IPS-20b (cell line): ENCODE measurements around the gene TMEM200C.

Experiments
- H3K27ac ChIP-seq: one replicate; pipeline ENCODE4 v1.5.1; 2013; ENCODE audit warnings: low read length
- H3K27me3 ChIP-seq: 2 replicates; pipeline ENCODE4 v1.6.1; 2013; ENCODE audit warnings: mild to moderate bottlenecking, low read length, inconsistent platforms; ENCODE audit not compliant: insufficient read depth
- H3K36me3 ChIP-seq: 2 replicates; pipeline ENCODE4 v1.6.1; 2013; ENCODE audit warnings: low read depth, mild to moderate bottlenecking, inconsistent platforms, low read length, moderate library complexity; ENCODE audit not compliant: insufficient read depth
- H3K4me1 ChIP-seq: 2 replicates; pipeline ENCODE4 v1.6.1; 2013; ENCODE audit warnings: mild to moderate bottlenecking, control low read depth, inconsistent platforms, low read length, moderate library complexity; ENCODE audit not compliant: insufficient read depth
- H3K4me3 ChIP-seq: 2 replicates; pipeline ENCODE4 v1.5.1; 2013; ENCODE audit warnings: mild to moderate bottlenecking, low read length, inconsistent platforms
- H3K9ac ChIP-seq: 2 replicates; pipeline ENCODE4 v1.6.1; 2013; ENCODE audit warnings: low read depth, mild to moderate bottlenecking, inconsistent platforms, low read length, moderate library complexity
- H3K9me3 ChIP-seq: 2 replicates; pipeline ENCODE4 v1.6.1; 2013; ENCODE audit warnings: mild to moderate bottlenecking, low read depth, low read length, inconsistent platforms; ENCODE audit not compliant: insufficient read depth

Gene TMEM200C

DNA sequence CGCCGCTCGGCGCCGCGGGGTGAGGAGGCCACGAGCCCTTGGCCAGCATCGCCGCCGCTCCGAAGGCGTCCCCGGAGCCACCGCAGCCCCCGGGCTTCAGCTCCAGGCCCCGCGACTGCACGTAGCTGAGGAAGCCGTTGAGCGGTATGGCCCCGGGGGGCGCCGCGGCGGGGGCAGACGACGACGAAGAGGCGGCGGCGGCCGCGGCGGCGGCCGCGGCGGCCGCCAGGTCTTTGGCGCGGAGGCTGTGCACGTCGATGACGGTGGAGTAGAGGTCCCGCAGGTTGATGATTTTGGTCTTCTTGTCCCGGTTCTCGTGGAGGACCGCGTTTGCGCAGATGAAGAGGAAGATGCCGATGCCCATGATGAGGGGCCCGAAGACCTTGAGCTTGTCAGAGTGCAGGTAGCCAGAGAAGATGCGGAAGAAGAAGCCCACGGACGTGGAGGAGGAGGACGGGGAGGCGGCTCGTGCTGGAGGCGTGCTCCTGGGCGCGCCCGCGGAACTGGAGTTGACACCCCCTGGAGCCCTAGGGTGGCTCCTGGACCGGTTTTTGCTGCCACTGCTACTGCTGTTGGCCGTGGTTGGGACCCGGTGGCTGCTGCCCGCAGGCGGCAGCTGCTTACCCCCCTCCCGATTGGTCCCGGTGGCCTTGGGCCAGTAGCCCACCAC lies 4.0 kb downstream of the TMEM200C start:
- Histone ChIP-seq H3K4me1 (peaks cover 13% of the 10 kb centered on the region; the same call in 1 of the 2 replicates), H3K9ac (no peak overlapping the region), H3K27me3 (peaks cover 47% of the 10 kb centered on the region), H3K36me3 (no peaks in the 10 kb centered on the region), H3K4me3 (peak overlapping the region; percentile 67; the same call in 1 of the 2 replicates), H3K9me3 (no peaks in the 10 kb centered on the region), H3K27ac (no peak overlapping the region)

DNA sequence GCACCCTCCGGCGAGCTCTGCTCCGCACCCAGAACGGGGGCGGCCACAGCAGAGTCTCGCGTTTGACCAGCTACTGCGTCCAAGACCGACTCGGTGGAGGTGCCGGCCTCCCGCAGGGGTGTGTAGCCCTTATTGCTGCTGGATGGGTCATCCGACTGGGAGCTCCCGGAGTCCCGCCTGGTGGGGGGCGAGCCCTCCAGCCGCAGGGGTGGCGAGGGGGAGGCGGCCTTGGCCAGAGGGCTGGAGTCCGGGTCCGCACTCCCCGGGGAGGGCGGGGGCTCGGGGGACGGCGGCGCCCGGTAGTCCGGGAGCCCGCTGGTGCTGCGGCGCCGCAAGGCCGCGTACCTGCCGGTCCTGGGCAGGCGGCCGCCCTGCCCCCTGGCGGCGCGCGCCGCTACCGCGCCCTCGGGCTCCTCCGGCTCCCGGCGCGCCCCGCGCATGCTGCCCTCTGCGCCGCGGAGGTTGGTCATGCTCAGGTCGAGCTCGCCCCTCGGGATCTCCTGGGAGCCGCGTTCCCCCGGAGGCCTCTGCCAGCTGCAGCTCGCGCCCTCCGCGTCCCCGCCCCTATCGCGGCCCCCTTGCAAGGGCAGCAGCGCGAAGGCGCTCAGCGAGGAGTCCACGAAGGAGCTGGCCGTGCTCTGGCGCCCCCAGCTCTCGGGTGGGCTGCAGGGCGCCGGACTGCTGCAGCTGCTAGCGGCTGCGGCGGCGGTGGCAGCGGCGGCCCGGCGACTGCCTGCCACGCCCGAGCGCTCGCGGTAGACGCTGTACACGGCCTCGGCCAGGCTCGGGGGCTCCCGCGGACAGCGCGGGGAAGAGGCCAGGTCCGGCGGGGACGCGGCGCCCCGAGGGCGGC lies 4.8 kb downstream of the TMEM200C start:
- H3K27me3 ChIP-seq = peaks cover 46% of the 10 kb centered on the region
- peaks cover 13% of the 10 kb centered on the region; the same call in 1 of the 2 replicates for H3K4me1 ChIP-seq
- H3K4me3 ChIP-seq = peak overlapping the region; percentile 67
- H3K9ac ChIP-seq = peak overlapping the region; percentile 49; the same call in 1 of the 2 replicates
- no peak overlapping the region for H3K27ac ChIP-seq
- no peaks in the 10 kb centered on the region for H3K36me3 ChIP-seq
- H3K9me3 ChIP-seq = no peaks in the 10 kb centered on the region

DNA sequence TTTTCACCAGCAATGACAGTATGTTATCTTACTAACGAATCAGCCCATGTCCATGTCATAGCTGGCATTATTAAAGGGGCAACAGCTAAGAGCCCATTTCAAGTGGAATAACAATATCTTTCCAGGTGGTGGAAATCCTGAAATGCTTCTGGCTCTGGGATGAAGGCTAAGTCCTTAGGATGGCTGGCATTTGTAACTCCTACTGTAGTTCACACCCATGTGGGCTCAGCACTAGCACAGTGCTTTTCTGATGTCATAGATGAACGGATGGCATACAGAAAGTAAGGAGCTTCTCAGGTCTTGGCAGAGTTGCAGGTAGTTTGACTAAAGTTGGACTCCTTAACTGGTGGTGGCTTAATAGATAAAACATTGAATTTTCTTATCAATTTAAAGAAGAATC lies 10.0 kb downstream of the TMEM200C start:
- H3K36me3 ChIP-seq = no peaks in the 10 kb centered on the region

DNA sequence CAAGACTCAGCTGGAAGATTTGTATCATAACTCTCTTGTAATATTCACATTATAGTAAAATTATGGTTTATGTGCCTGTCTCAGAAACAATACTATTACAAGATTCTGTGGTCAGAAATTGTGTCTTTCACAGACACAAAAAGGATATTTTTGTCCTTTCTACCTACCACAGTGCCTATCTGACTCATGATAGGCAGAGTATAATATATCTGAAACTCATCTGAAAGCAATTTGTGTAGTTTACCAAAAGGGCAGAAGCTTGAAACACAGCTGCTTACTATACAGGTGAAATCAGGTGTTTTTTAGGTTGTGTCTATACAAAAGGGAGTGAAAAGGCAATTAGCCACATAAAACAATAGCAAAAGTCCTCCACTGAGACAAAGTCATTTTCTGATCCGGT lies 10.9 kb downstream of the TMEM200C start:
- Histone ChIP-seq H3K4me3 (no peak overlapping the region), H3K27me3 (no peaks in the 10 kb centered on the region), H3K4me1 (peaks cover 5% of the 10 kb centered on the region; the same call in 1 of the 2 replicates), H3K27ac (no peak overlapping the region), H3K9ac (no peak overlapping the region), H3K36me3 (no peaks in the 10 kb centered on the region), H3K9me3 (no peaks in the 10 kb centered on the region)

More for the DNA sequence above, 10.0 kb downstream of the TMEM200C start:
- Histone ChIP-seq H3K9ac (no peak overlapping the region), H3K4me1 (peaks cover 5% of the 10 kb centered on the region; the same call in 1 of the 2 replicates), H3K27me3 (peaks cover 9% of the 10 kb centered on the region; the same call in 1 of the 2 replicates), H3K4me3 (no peak overlapping the region), H3K27ac (no peak overlapping the region), H3K9me3 (no peaks in the 10 kb centered on the region)

DNA sequence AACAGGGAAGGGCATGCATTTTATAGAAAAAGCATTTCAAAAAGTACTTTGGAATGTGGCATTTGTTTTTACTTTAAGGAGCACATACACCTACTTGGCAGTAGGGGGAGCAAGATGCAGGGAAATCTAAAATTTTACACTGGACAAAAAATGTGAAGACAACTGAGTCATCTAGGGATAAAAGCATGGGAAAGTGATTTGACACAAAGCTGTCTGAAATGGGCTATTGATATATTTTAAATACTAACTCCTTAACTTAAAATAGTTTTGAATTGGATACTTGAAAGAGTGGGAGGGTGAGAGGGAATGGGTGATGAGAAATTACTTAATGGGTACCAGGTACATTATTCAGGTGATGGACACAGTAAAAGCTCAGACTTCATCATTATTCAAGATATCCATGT lies 15.8 kb downstream of the TMEM200C start:
- Histone ChIP-seq H3K27ac (no peak overlapping the region), H3K4me3 (no peak overlapping the region), H3K9me3 (no peaks in the 10 kb centered on the region), H3K4me1 (no peaks in the 10 kb centered on the region), H3K36me3 (no peaks in the 10 kb centered on the region), H3K27me3 (no peaks in the 10 kb centered on the region), H3K9ac (no peak overlapping the region)

DNA sequence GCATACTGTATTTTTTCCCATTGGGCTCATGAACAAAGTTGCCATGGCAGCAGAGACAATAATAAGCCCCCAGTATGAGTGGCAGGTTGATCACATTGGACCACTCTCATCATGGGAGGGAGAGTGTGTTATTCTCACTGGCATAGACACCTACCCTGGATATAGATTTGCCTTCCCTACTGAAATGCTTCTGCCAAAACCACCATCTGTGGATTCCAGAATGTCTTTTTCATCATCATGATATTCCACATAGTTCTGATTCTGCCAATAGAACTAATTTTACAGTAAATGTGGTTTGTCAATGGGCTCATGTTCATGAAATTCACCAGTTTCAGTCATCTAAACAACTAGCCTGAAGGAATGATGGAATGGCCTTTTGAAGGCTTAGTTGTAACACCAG lies 18.4 kb downstream of the TMEM200C start:
- Histone ChIP-seq H3K9me3 (no peaks in the 10 kb centered on the region), H3K9ac (no peak overlapping the region), H3K4me3 (no peak overlapping the region), H3K4me1 (no peaks in the 10 kb centered on the region), H3K36me3 (no peaks in the 10 kb centered on the region), H3K27ac (no peak overlapping the region), H3K27me3 (no peaks in the 10 kb centered on the region)

DNA sequence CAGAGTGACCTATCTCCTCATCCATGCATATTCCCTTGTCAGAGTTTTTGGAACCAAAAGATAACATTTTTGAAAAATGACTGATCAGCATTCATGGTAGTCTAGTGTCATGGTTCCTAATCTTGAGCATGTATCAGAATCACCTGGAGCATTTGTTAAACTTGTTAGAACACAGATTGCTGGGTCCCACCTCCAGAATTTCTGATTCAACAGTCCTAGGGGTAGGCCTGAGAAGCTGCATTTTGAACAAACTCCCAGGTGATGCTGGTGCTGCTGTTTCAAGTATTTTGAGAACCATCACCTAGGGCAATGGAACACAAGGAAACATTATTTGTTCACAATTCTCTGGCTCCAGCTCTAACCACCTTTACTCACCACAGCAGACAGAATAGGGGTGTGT lies 21.0 kb downstream of the TMEM200C start:
- H3K4me1 ChIP-seq = no peaks in the 10 kb centered on the region
- no peaks in the 10 kb centered on the region for H3K27me3 ChIP-seq
- no peak overlapping the region for H3K9ac ChIP-seq
- no peak overlapping the region for H3K4me3 ChIP-seq
- H3K36me3 ChIP-seq = no peaks in the 10 kb centered on the region
- no peaks in the 10 kb centered on the region for H3K9me3 ChIP-seq
- H3K27ac ChIP-seq = no peak overlapping the region

DNA sequence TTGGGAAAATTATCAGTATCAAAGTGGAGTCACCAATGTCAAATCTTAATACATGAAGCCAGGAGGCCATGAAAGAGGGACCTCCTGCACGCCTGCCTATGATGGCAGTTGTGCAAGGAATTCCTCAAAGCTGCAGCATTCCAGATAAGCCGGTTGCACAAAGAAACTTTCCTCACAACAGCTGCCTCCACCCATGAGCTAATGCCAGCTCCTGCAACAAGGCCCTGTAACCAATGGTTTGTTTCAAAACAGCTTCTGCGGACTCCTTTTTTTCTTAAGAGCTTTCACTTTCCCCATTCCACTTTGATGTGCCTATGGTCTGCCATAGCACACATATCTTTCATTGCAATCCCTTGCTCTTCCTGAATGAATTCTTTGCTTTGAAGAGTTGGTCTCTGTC lies 22.4 kb downstream of the TMEM200C start:
- Histone ChIP-seq H3K9me3 (no peaks in the 10 kb centered on the region), H3K4me3 (no peak overlapping the region), H3K36me3 (no peaks in the 10 kb centered on the region), H3K4me1 (no peaks in the 10 kb centered on the region), H3K9ac (no peak overlapping the region), H3K27me3 (no peaks in the 10 kb centered on the region), H3K27ac (no peak overlapping the region)

DNA sequence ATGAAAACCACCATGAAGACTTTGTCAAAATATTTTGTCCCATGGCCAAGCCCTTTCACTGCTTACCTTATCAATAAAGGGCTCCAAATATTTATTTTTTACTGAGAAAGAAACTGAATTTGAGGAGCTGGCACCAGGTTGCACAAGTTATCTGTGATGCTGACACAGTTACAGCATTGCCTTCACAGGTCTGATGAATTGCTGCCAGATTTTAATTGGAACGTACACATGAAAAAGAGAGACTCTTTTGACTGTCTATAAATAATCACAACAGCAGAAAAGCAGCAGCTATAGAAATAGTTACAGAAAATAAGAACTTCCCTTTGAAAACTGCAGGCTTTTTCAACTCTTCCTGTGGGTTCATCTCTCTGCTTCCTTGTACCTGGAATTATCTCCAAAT lies 23.9 kb downstream of the TMEM200C start:
- Histone ChIP-seq H3K4me3 (no peak overlapping the region), H3K9ac (no peak overlapping the region), H3K9me3 (no peaks in the 10 kb centered on the region), H3K27me3 (no peaks in the 10 kb centered on the region), H3K36me3 (no peaks in the 10 kb centered on the region), H3K27ac (no peak overlapping the region), H3K4me1 (no peaks in the 10 kb centered on the region)

DNA sequence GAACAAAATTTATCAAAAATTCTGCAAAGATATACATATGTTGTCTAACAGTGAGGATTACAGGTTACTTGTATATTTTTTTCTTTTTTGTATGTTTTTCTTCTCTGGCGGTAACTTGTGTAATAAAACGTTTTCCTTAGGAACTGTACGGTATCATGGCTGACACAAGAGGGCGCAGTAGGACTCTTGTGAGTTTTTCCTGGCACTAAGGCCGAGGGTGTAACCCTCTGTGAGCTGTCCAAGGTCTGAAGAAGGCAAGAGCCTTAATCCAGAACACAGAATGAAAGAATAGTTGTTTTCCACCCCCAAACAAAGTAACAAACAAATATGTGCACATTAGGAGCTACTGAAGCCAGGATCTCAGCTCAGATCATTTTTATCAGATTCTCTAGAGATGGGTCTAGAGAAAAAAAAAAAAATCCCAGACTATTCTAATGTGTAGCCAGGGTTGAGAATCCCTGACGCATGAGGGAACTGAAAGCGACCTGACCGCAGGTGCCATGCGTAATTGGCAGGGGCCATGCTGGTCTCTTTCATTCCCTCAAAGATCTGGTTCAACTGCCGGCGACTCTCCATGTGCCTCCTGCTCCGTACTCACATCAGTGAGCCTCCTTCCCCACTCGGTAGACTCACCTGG lies 27.0 kb downstream of the TMEM200C start:
- Histone ChIP-seq H3K9me3 (no peaks in the 10 kb centered on the region), H3K4me3 (no peak overlapping the region), H3K36me3 (no peaks in the 10 kb centered on the region), H3K27ac (no peak overlapping the region), H3K4me1 (no peaks in the 10 kb centered on the region), H3K27me3 (no peaks in the 10 kb centered on the region), H3K9ac (no peak overlapping the region)

DNA sequence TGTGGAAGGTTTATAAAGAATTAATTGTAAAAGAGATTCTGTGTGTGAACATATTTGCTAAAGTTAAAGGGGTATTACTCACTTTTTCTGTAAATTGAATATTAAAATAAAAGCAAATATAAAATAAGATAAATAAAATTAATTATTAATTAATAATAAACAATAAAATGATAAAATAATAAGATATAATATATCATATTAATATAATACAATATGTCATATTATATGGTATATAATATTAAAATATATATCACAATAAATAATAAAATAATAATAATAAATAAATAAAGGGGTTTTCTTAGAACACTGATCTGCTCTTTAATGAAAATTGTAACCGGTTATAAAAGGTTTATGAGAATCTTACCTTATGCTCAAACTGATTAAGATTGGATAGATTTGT lies 29.8 kb downstream of the TMEM200C start:
- Histone ChIP-seq H3K4me1 (no peaks in the 10 kb centered on the region), H3K9ac (no peak overlapping the region), H3K9me3 (peaks cover 16% of the 10 kb centered on the region), H3K36me3 (no peaks in the 10 kb centered on the region), H3K4me3 (no peak overlapping the region), H3K27ac (no peak overlapping the region), H3K27me3 (no peaks in the 10 kb centered on the region)
